ENCODE data around the gene S1PR2. TPM values are rescaled to one million over a fixed set of nuclear protein-coding genes. Genes with fewer than 3 reads are reported as not detected.
A peak's percentile ranks its signal among the peaks of the same experiment; 100 is the strongest.

The S1PR2 gene
- total RNA-seq, 1 donor from 2014 or later, result 24.3 TPM

DNA sequence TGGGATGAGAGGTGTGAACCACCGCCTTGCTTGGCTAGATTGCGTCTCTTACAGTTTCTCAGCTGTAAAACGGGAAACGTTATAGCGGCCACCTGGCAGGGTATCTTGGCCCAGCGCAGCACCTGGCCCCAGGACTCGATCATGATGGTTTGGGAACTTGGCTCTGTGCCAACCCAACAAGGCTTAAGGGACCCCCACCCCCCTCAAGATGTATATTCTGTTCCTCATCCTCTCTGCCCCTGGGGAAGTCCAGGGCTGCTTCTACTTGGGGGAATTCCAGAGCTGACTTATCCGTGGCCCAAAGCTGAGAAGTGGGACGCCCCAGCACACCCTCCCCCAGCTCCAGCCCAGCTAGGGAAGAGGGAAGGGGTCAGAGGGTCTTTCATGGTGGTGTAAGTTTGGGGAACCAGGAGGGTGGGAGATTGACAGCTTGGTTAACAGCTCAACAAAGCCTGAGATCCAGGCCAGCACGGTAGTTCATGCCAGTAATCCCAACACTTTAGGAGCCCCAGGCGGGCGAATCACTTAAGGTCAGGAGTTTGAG lies 40.5 kb upstream of the S1PR2 start:
- Histone ChIP-seq H3K9me3 (no peaks in the 10 kb centered on the region), H3K27ac (peak overlapping the region; percentile 69 to 81), H3K4me1 (peaks cover 7 to 15% of the 10 kb centered on the region in 2 donors), H3K36me3 (no peaks in the 10 kb centered on the region), H3K4me3 (peak overlapping the region; percentile 50 to 59), H3K27me3 (no peaks in the 10 kb centered on the region)
- DNase-seq (ENCODE audit: low spot score in 2 of 2), result no peak
- TF ChIP-seq, protein P1, sequence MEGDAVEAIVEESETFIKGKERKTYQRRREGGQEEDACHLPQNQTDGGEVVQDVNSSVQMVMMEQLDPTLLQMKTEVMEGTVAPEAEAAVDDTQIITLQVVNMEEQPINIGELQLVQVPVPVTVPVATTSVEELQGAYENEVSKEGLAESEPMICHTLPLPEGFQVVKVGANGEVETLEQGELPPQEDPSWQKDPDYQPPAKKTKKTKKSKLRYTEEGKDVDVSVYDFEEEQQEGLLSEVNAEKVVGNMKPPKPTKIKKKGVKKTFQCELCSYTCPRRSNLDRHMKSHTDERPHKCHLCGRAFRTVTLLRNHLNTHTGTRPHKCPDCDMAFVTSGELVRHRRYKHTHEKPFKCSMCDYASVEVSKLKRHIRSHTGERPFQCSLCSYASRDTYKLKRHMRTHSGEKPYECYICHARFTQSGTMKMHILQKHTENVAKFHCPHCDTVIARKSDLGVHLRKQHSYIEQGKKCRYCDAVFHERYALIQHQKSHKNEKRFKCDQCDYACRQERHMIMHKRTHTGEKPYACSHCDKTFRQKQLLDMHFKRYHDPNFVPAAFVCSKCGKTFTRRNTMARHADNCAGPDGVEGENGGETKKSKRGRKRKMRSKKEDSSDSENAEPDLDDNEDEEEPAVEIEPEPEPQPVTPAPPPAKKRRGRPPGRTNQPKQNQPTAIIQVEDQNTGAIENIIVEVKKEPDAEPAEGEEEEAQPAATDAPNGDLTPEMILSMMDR (IDR thresholded peaks at IDR 0.05), result no peak
- intact Hi-C loops (cut with DNase I), result loop anchor here (2.0 kb wide), 1 partner anchor 61 kb away; the partner anchor contains the start of gene RAVER1

DNA sequence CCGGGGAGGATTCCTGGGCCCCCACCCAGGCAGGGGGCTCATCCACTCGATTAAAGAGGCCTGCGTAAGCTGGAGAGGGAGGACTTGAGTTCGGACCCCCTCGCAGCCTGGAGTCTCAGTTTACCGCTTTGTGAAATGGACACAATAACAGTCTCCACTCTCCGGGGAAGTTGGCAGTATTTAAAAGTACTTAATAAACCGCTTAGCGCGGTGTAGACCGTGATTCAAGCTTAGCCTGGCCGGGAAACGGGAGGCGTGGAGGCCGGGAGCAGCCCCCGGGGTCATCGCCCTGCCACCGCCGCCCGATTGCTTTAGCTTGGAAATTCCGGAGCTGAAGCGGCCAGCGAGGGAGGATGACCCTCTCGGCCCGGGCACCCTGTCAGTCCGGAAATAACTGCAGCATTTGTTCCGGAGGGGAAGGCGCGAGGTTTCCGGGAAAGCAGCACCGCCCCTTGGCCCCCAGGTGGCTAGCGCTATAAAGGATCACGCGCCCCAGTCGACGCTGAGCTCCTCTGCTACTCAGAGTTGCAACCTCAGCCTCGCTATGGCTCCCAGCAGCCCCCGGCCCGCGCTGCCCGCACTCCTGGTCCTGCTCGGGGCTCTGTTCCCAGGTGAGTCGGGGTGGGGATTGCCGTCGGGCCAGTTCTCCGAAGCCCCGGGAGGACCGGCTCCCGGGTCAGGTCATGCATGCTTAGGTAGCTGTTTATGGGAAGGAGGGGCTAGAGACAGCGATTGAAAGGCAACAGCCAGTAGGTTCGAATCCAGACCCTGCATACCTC lies 39.7 kb upstream of the S1PR2 start, which contains the start of gene ICAM1:
ICAM1 (plus strand) TSS at position 505 of the 779 bp plus-strand sequence; CDS start at position 545, 40 bp downstream.
- H3K9me3 ChIP-seq, result no peaks in the 10 kb centered on the region
- H3K4me1 ChIP-seq, result peaks cover 7 to 15% of the 10 kb centered on the region in 2 donors
- peak within 1 kb of the TSS; percentile 50 to 59 for H3K4me3 ChIP-seq
- TF ChIP-seq, protein P1 (IDR thresholded peaks at IDR 0.05), result no peak
- H3K27ac ChIP-seq, result peak within 1 kb of the TSS; percentile 69 to 81
- no peaks in the 10 kb centered on the region for H3K27me3 ChIP-seq
- intact Hi-C loops (cut with DNase I), result loop anchor here (2.0 kb wide), 1 partner anchor 62 kb away; the partner anchor contains the start of gene RAVER1
- no peaks in the 10 kb centered on the region for H3K36me3 ChIP-seq
- peak; percentile 50 to 87 for DNase-seq (ENCODE audit: low spot score in 2 of 2)

GRCh38 chr19:10270180-10270615 lies 39.1 kb upstream of the S1PR2 start:
- Histone ChIP-seq H3K4me3 (peak overlapping the region; percentile 50 to 59), H3K27ac (peak overlapping the region; percentile 69 to 81), H3K9me3 (no peaks in the 10 kb centered on the region), H3K27me3 (no peaks in the 10 kb centered on the region), H3K36me3 (no peaks in the 10 kb centered on the region), H3K4me1 (peaks cover 7 to 15% of the 10 kb centered on the region in 2 donors)
- peak; percentile 60 to 87 for DNase-seq (ENCODE audit: low spot score in 2 of 2)
- intact Hi-C loops (cut with DNase I), result loop anchor here (2.0 kb wide), 1 partner anchor 63 kb away; the partner anchor contains the start of gene RAVER1
- TF ChIP-seq, protein P1 (IDR thresholded peaks at IDR 0.05), result no peak

DNA sequence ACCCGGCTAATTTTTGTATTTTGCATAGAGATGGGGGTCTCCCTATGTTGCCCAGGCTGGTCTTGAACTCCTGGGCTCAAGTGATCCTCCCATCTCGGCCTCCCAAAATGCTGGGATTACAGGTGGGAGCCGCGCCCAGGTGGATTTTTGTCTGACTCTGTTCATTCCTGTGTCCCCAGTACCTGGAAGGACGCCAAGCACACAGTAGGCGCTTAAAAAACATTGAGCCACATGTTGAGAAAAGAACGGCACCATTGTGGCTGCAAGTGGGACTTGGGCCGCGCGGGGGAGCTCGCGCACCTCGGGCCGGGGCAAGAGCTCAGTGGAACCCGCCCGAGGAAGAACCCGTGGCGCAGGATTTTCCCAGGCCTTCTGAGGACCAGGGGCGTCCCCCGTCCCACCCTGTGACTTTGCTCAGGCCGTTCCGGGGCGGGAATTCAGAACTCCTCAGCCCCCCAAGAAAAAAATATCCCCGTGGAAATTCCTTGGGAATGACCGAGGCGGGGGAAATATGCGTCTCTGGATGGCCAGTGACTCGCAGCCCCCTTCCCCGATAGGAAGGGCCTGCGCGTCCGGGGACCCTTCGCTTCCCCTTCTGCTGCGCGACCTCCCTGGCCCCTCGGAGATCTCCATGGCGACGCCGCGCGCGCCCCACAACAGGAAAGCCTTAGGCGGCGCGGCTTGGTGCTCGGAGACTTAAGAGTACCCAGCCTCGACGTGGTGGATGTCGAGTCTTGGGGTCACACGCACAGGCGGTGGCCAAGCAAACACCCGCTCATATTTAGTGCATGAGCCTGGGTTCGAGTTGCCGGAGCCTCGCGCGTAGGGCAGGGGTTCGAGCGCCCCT lies 38.4 kb upstream of the S1PR2 start:
- Histone ChIP-seq H3K36me3 (no peaks in the 10 kb centered on the region), H3K9me3 (no peaks in the 10 kb centered on the region), H3K27me3 (no peaks in the 10 kb centered on the region), H3K4me1 (peaks cover 7 to 15% of the 10 kb centered on the region in 2 donors), H3K27ac (peak overlapping the region; percentile 69 to 81), H3K4me3 (peak overlapping the region; percentile 50 to 59)
- peak; percentile 47 to 92 for DNase-seq (ENCODE audit: low spot score in 2 of 2)
- TF ChIP-seq, protein P1 (IDR thresholded peaks at IDR 0.05), result peak; percentile 93 to 99 (median 95)
- intact Hi-C loops (cut with DNase I), result loop anchor here (1.0 to 2.0 kb wide), 2 partner anchors 63 to 120 kb away; partner anchors contain the start of gene RAVER1

DNA sequence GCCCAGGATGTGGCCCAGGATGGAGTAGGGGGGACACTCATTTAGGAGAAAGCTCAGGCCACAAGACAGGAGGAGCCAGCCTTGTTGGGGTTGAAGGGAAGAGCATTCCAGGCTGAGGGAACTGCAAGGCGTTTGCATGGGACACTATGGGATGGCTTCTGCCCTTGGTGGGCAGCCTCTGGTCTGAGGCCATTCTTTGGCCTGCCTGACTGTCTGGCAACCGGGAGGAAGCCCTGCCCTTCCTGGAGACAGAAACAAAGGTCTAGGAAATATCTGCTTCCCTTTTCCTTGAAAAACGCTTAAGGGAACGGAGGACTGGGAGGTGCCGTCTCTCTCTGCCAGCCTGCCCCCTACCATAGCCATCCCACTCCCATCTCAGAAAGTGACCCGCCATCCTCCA lies 36.9 kb upstream of the S1PR2 start:
- DNase-seq (ENCODE audit: low spot score in 2 of 2), result no peak
- no peaks in the 10 kb centered on the region for H3K9me3 ChIP-seq
- H3K27me3 ChIP-seq, result no peaks in the 10 kb centered on the region
- TF ChIP-seq, protein P1 (IDR thresholded peaks at IDR 0.05), result no peak
- peaks cover 7 to 15% of the 10 kb centered on the region in 2 donors for H3K4me1 ChIP-seq
- H3K36me3 ChIP-seq, result no peaks in the 10 kb centered on the region
- intact Hi-C loops (cut with DNase I), result no loop called here
- no peak overlapping the region for H3K4me3 ChIP-seq
- H3K27ac ChIP-seq, result peak overlapping the region in 1 of 2 donors; percentile 56
